Right lung (tissue), 5 donors: ENCODE results near the gene PPP1R14B. TPM values are rescaled to one million over a fixed set of nuclear protein-coding genes. Genes with fewer than 3 reads are reported as not detected.

Experiments used
- DNase-seq, 2 donors: peaks; one replicate each; pipeline ENCODE4 v3.0.0-alpha.2; 2013
- polyA plus RNA-seq, 5 donors: library from polyadenylated mRNA; unstranded; fragments of 120-200 nt; gene quantifications; one replicate each; pipeline versions ENCODE4 v1.2.1 to v1.2.3, GENCODE V29; 2013; ENCODE audit warnings: inconsistent platforms in 1 of 5, low replicate concordance in 1 of 5; ENCODE audit not compliant: insufficient read length in 5 of 5, insufficient read depth in 1 of 5

PPP1R14B gene
- polyA plus RNA-seq, 5 donors = 63.2 to 139 (median 70.0) TPM

DNA sequence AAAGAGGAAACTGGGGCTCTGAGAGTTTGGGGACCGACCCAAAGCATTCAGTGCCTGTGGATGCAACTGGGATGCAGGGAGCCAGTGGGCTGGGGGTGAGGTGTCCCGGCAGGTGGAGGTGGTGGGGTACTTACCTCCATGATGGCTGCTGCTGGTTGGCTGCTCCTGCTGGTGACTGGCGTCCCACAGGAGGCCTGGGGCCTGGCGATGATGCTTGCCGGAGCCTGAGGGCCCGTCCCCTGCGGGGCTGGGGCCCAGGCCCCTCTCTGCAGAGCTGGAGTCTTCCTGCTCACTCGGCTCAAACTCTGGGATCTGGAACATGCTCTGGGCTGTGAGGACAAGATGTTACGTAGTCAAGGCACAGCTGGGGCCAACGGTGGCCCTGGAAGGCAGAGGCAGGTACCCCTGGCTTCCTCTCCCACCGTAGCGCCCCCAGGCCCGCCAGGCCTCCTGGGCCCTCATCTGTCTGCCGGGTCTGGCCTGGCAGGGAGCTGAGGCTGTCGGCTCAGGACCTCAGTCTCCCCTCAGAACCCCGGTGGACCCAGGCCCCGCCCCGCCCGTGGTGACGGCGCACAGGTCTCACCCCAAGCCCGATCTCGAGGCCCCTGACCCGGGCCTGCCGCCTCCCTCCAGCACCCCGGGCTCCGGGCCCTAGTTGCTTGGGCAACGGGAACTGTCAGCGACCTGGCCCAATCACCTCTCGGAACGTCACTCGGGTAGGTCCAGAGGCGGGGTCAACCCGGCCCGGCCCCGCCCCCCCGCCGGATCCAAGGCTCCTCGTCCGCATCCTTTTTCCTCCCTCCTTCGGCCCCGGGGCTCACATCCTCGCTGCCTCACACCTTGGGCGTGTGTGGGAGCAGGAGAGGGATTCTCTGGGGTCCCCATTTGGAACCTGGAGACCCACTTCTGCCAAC lies 37.6 kb upstream of the PPP1R14B start, which contains the start of gene BAD:
Gene BAD (minus strand): TSS at position 618 of the 914 bp plus-strand sequence. CDS start 297 bp downstream, at position 321.
- peak; percentile 91 to 92 for DNase-seq

DNA sequence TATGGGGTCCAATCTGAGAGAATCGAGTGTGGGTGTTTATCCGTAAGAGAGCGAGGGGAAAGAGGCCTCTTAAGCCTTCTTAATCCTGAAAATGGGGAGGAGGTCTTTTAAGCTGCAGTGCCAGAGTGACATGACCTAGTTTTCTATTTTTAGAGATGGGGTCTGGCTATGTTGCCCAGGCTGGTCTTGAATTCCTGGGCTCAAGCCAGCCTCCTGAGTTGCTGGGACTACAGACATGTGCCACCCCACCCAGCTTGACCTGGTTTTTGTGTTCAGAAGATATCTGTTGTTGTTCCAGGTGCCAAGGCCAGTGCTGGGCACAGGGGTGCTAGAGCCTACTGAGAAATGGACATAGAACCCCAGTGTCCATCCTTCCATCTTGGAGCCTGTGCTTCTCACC lies 36.3 kb upstream of the PPP1R14B start:
- DNase-seq = no peak

DNA sequence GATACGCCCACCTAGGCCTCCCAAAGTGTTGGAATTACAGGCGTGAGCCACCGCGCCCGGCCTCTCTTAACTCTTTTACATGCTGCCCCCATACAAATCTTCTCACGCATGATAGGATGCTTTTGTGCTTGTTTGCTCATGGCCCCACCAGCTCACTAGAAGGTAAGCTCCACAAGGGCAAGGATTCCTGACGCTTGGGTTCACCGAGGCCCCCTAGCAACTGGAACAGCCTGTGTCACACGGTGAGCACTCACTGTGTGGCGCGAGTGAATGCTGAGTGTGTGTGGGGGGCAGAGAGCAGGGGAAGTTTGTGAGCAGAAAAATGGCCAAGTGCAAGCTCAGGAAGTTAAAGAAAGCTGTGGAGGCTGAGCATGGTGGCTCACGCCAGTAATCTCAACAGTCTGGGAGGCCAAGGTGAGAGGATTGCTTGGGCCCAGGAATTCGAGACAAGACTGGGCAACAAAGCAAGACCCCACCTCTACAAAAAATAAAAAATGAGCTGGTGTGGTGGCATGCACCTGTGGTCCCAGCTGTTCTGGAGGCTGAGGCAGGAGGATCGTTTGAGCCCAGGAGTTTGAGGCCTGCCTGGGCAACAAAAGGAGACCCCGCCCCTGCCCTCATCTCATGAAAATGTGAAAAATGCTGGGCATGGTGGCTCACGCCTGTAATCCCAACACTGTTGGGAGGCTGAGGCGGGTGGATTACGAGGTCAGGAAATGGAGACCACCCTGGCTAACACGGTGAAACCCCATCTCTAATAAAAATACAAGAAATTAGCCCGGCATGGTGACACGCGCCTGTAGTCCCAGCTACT lies 35.4 kb upstream of the PPP1R14B start:
- DNase-seq = no peak

DNA sequence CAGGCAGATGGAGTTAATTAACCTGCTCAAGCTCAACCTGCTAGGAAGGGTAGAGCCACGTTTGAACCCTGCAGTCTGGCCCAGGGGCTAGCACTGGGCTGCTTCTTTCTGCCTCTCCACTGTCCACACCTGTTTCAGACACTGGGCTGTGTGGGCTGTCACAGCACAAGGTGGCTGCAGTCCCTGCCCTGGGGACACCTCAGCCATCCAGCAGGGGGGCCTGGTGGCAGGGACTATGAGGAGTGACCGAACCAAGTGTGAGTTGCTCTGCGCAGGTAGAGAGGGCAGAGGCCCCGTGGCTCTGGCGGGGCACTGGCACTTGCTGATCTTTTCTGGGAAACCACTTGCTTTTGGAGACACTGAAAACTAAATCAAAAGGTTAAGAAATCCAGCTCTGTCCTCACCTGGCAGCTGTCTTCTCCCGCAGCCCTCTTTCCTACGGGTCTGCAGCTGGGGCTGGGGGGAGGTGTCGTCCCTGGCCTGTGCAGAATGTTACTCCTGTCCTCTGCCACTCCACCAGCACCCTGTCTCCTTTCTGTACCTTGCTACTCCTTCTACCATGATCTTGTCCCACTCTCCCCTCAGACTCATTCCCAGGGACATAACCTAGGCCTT lies 31.9 kb upstream of the PPP1R14B start:
- DNase-seq = no peak

DNA sequence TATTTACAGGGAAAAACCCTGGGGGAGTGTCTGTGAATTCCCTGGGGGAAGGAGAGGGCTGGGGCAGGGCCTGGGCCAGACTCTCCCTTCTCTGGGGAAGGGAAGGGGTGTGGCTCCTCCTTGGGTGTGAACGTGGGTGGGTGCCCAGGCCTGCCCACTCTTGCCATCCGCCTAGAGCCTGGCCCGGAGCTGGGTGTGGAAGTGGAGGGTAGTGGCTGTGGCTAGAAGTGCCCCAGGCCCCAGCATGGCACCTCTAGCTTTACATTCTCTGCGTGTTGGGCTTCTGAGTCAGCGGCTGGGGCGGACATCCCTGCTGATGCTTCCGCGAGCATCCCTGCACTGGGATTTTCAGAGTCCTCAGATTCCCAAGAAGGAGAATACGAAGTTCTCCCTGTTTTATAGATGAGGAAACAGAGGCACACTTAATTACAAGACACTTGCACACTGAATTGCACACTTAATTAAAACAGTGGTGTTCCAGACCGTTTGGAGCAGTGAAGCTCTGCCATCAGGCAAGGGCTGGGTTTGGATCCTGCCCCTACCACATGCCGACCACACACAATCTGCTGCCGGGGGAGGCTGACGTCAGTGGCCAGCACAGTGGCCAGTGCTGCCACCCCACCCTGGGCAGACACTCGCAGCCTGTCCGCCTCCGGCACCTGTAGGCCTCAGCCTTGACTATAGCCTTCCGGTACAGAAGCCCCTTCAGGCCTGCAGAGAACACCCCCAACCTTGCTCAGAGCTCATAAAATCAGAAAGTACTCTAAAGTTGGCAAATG lies 30.1 kb upstream of the PPP1R14B start:
- no peak for DNase-seq

DNA sequence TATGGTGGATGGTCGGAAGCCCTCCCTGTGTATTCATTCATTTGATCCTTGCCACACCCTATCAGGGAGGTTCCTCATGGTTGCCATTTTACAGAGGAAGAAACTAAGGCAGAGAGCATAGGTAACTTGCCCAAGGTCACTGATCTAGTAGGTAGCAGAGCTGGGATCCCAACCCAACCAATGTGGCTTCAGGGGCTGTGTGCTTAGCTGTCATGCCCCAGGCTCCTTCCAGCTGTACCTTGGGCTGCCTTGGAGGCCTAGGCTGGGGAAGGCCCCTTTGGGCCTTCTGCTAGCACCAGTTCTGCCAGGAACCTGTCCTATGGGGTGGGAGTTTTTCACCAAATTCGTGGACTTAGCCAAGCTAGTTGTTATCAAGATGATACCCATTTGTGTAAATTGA lies 29.1 kb upstream of the PPP1R14B start:
- DNase-seq = no peak

DNA sequence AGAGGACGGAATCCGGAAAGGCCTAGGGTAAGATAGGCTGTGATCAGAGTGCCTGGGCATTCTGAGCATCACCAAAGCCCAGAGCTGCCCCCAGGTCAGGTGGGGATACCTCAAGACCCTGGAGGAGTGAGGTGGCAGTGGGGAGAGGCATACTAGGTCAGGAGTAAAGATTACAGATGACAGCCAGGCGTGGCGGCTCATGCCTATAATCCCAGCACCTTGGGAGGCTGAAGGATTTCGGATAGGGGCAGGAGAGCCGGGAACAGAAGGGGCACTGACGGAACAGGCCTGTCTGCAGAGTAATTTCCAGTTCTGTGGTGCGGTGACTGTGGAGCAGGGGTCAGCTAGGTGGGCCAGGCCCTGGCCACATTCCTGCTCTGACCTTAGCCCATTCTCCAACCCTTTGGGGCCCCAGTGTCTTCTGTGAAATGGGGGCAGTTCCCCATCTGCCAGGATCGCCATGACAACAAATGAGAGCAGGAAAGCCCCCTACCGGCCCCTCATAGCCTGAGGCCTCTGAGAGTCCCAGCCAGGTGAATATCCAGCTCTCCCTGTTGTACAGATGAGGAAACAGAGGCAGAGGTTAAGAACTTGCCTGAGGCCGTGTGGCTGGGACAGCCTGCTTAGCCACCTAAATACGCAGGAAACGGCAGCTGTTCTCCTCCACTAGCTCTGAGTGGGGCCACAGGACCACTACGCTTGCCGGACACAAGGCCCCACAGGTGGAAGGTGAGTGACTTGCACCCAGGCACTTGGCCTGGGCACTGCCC lies 28.5 kb upstream of the PPP1R14B start:
- DNase-seq = no peak

DNA sequence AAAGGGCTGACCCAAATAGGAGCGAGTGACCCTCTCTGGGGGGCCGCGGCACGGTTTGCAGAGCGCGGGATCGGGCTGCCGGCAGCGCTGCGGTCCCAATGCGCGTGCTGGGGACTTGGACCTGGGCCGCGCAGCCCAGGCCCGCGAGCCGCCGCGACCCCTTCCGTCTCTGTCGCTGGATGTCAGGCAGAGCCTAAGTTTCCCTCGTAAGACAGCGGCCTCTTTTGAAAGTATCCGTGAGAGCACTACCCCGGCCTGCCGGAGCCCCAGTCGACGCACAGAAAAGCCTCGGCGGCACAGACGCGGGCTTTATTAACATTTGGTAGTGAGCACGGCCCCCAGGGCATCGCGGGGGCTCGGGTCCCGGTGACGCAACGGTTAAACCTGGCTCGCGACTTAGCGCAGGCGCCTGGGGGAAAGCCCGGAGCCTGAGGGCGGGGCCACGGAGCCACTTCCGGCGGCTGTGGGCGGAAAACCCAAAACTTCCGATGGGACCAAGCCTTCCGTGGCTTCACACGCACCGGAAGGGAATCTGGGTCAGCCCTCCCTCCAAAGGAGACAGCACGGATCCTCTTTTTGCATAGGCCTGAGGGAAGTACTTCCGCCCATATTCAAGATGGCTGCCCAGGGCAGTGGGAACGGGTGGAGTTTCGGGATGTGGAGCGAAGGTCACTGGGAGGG lies 22.9 kb upstream of the PPP1R14B start:
- DNase-seq = peak; percentile 99

DNA sequence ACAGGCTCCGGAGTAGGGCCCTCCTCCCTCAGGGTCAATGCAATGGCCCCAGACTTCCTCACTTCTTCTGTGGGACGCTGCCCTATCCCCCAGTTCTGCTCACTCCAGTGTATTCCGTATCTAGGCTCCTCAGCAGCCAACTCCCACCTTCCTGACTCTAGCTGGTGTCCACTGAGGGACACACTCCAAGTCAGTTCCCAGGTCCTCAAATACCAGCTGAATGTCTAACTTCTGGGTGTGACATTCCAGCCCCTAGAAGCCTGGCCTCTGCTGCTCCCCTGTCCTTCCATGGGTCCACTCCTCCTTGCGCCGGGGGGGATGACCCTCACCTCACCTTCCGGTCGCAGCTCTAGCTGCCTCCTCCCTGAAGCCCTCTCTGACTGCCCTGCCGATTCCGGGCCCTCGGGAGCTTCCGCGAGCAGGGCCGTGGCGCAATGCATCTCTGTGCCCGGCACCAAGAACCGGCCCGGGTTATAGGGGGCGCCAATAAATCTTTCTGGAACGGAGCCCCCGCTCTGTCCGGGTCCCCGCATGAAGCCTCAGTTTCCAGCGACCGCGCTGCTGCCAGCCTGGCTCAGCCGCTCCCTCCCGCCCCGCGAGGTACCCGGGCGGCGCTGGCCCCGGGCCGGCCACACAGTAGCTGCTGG lies 22.3 kb upstream of the PPP1R14B start:
- no peak for DNase-seq

DNA sequence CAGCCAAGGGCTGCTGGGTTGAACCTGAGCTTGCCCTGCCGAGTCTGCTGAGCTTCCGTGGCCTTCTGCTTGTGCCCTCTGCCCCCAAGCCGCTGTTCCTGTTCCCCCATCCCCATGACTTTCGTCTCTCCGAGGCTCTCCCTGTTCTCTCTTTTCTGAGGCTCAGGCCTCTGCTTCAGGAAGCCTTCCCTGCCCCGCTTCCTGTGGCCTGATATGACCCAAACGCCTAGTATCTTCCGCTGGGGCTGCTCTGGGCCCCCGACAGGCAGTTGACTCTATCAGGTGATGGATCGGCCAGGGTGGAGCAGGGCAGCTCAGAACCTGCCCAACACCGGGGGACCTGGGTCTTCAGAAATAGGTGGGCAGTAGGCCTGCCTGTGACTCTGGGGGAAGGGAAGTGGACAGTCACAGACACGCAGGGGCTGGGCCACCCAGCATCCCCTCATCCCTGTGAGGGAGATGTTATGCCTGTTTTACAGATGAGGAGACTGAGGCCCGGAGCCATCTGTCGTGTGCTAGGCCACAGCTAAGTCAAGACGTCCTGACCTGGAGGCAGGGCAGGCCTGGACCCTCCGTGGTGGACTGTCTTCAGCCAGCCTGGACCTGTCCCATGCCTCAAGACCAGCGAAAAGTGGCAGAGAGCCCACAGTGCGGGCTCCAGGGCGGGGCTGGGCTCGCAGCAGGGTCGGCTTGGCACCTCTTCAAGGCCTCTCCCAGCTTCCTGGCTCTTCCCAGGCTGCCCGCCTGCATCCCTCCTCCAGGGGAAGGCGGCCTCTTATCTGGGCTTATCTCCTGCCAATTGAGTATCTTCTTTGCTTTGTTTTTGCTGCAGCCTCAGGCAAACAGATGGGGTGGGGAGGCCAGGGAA lies 21.5 kb upstream of the PPP1R14B start:
- DNase-seq = peak; percentile 45 to 55

DNA sequence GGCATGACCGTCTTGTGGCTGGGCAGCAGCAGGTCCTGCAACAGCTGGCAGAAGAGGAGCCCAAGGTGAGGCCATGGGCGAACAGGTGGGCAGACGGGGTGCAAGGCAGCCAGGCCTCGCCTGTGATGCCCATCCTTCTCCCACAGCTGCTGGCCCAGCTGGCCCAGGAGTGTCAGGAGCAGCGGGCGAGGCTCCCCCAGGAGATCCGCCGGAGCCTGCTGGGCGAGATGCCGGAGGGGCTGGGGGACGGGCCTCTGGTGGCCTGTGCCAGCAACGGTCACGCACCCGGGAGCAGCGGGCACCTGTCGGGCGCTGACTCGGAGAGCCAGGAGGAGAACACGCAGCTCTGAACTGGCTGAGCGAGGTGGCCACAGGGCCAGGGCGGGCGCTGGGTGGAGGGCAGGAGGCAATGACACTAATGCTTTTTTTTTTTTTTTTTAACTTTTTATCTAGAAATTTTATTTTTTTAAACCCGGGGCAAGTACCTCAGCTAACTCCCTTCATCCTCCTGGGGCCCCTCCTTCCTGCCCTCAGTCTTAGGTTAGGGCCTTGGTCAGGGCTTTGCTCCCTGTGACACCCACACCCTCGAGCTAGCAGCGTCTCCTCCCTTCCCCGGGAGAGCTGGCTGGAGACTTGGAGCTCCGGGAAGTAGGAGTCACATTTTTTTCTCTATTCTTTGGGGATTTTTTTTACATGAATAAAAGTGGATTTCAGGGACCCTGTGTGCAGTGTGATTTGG lies 20.6 kb upstream of the PPP1R14B start:
- DNase-seq = no peak

DNA sequence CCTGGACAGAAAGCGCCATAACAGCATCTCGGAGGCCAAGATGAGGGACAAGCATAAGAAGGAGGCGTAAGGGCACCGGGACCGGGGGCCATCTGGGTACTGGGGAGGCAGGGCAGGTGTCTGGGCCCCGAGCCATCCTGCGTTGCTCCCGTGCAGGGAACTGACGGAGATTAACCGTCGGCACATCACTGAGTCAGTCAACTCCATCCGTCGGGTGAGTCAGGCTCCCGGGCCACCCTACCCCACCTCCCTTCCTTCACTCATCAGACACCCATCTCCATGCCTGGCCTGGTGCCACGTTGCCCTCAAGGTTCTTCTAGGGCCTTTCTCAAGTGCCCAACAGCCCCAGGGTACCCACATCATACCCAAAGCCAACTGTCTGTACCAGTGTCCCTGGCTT lies 19.6 kb upstream of the PPP1R14B start:
- no peak for DNase-seq

DNA sequence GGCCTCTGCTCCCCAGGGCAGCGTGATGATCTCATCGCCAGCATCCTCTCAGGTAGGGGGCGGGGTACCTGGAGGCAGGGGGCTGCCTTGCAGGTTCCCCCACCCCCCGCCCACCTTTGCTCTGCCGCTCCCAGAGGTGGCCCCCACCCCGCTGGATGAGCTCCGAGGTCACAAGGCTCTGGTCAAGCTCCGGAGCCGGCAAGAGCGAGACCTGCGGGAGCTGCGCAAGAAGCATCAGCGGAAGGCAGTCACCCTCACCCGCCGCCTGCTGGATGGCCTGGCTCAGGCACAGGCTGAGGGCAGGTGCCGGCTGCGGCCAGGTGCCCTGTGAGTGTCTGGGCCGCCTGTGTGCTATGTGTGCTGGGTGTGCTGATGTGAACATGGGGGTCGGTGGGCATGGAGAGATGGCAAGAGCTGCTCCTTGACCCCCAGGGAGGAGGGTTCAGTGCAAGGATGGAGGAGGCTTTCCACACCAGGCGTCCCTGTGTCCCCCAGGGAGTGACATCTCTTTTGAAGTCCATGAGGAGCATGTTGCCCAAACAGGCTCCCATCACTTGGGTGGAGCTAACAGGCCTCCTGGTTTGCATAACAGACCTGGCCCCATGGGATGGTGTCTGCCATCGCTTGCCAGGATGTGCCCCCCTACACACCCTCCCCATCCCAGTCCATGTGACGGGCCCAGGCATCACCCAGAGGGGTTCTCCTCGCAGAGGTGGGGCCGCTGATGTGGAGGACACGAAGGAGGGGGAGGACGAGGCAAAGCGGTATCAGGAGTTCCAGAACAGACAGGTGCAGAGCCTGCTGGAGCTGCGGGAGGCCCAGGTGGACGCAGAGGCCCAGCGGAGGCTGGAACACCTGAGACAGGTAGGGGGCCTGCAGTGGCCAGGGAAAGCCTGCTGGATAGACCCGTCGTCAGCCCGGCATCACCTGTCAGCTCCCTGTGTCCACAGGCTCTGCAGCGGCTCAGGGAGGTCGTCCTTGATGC lies 18.7 kb upstream of the PPP1R14B start:
- no peak for DNase-seq

DNA sequence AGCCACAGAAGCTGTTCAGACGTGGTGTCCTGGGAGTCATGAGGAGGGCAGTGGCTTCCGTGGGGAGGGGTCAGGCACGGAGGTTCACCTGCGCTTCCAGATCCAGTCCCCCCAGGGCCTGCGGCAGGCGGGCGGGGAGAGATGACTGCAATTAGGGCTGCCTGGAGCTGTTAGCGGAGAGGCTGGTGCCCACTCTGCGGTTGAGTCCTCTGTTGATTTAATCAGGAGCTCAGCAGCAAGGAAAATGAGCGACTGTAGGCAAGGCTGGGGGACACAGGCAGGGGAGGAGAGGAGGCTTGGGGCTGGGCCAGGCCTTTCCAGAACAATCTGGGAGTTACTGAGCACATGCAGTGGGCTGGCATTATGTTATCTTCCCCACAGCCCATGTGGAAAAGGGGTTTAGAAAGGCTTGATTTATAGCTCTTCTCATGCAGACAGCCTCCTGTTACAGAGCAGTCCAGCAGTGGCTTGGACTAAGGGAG lies 17.7 kb upstream of the PPP1R14B start:
- DNase-seq = no peak

DNA sequence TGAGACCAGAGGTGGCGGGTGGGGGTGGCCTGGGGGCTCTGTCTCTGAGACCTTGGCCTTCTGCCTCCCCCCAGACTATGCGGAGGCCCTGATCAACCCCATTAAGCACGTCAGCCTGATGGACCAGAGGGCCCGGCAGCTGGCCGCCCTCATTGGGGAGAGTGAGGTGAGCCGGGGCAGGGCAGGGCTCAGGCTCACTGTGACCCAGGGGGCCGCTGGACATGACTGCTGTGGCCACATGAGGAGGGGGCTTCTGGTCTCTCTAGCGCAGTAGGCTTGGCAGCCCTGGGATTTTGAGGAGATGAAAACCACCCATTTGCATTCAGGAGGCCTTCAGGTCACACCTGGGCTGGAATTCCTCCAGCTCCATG lies 17.2 kb upstream of the PPP1R14B start:
- no peak for DNase-seq
